22Rv1 (cell line): ENCODE measurements around the gene RPTOR.

Source experiments
- CTCF ChIP-seq: fragments of 450-650 bp; IDR thresholded peaks from 2 replicates; pipeline ENCODE4 v1.5.1; 2017; ENCODE audit warnings: mild to moderate bottlenecking
- ZFX ChIP-seq: fragments of 450-650 bp; IDR thresholded peaks from 2 replicates; pipeline ENCODE4 v1.6.1; 2017; ENCODE audit warnings: antibody characterized with exemption, borderline replicate concordance

- TF ChIP-seq CTCF (no peak), ZFX (no peak)
These were observed 158.5 kb downstream of the RPTOR start for GRCh38 chr17:80703142-80703478.
